Esophagus squamous epithelium (tissue), 4 donors: Measurements from ENCODE around the gene GADD45GIP1.

Experiments used
- POLR2A ChIP-seq, 4 donors: fragments of 450-650 bp; IDR thresholded peaks; one replicate each; pipeline ENCODE4 v1.6.1; 2017; ENCODE audit warnings: antibody characterized with exemption in 4 of 4, mild to moderate bottlenecking in 4 of 4, moderate library complexity in 3 of 4
- TF ChIP-seq, protein P1 (sequence below), 6 experiments: fragments of 450-650 bp in 4 of 6; fragments of 200-600 bp in 2 of 6; sonication (generic) in 2 of 6; IDR thresholded peaks; one replicate each; pipeline ENCODE4 v1.5.1; 2016 to 2019; ENCODE audit warnings: antibody characterized with exemption in 6 of 6, mild to moderate bottlenecking in 4 of 6, moderate library complexity in 4 of 6

DNA sequence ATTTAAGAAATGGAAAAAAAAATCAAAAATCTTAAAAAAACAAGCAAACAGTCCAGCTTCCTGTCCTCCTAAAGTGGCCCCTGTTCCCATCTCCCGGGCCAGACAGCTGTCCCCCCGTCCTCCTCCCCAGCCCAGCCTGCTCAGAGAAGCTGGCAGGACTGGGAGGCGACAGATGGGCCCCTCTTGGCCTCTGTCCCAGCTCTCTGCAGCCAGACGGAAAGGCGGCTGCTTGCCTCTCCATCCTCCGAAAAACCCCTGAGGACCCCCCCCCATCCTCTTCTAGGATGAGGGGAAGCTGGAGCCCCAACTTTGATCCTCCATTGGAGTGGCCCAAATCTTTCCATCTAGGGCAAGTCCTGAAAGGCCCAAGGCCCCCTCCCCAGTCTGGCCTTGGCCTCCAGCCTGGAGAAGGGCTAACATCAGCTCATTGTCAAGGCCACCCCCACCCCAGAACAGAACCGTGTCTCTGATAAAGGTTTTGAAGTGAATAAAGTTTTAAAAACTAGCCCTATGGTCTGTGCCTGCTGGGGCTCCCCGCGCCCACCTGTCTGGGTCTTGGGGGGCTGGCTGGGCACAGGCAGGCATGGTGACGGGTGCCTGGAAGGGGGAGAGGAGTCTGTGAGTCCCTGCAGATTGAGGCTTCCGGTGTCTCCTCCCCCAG lies 3.8 kb downstream of the GADD45GIP1 start:
- TF ChIP-seq, protein P1, sequence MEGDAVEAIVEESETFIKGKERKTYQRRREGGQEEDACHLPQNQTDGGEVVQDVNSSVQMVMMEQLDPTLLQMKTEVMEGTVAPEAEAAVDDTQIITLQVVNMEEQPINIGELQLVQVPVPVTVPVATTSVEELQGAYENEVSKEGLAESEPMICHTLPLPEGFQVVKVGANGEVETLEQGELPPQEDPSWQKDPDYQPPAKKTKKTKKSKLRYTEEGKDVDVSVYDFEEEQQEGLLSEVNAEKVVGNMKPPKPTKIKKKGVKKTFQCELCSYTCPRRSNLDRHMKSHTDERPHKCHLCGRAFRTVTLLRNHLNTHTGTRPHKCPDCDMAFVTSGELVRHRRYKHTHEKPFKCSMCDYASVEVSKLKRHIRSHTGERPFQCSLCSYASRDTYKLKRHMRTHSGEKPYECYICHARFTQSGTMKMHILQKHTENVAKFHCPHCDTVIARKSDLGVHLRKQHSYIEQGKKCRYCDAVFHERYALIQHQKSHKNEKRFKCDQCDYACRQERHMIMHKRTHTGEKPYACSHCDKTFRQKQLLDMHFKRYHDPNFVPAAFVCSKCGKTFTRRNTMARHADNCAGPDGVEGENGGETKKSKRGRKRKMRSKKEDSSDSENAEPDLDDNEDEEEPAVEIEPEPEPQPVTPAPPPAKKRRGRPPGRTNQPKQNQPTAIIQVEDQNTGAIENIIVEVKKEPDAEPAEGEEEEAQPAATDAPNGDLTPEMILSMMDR (IDR thresholded peaks at IDR 0.05), result no peak
- TF ChIP-seq POLR2A (IDR thresholded peaks at IDR 0.05), result no peak
